DMS114 treated with DMSO at 0.1 percent for 48 hours (cell line): ENCODE measurements around the gene WASHC3.

Experiments
- DNase-seq: peaks from one replicate; lab custom pipeline; 2025; ENCODE audit not compliant: unreplicated experiment; lab: John Stamatoyannopoulos, UW

Gene WASHC3

GRCh38 chr12:101982307-101982706, 79.5 kb downstream of the WASHC3 start:
- DNase-seq, result no peak

GRCh38 chr12:101981868-101982267, 79.9 kb downstream of the WASHC3 start:
- DNase-seq, result no peak

- DNase-seq, result no peak
Observed at GRCh38 chr12:101968770-101969169, 93.0 kb downstream of the WASHC3 start.

GRCh38 chr12:101967506-101967905, 94.3 kb downstream of the WASHC3 start:
- DNase-seq, result no peak

GRCh38 chr12:101966496-101966895, 95.3 kb downstream of the WASHC3 start:
- no peak for DNase-seq

GRCh38 chr12:101963697-101964096, 98.1 kb downstream of the WASHC3 start:
- DNase-seq, result no peak
